Natural killer cell (primary cell): Measurements from ENCODE around the gene CD40. TPM values are rescaled to one million over a fixed set of nuclear protein-coding genes. Genes with fewer than 3 reads are reported as not detected.
"Not testable (repeated sequence)": the region's sequence is repeated elsewhere in the genome, so short reads cannot be mapped to it uniquely, and the experiment has no call there.

Experiments used
- ATAC-seq, 3 donors: fragments of 150-1000 bp in 2 of 3; fragments of 200-7000 bp in 1 of 3; cut with Tn5 transposase; 1 replicate in 1 of 3; 2 replicates in 2 of 3; pipeline ENCODE4 v1.10.0; 2021; ENCODE audit warnings: mild to moderate bottlenecking in 2 of 3, moderate library complexity in 2 of 3
- DNase-seq, 2 donors: peaks; one replicate each; pipeline versions ENCODE4 v3.0.0 to v3.0.0-alpha.2; 2013 to 2021; ENCODE audit warnings: mixed read lengths in 1 of 2
- H3K27ac ChIP-seq: one replicate; pipeline ENCODE4 v1.5.1; 2013; ENCODE audit warnings: mild to moderate bottlenecking, low read length
- H3K27me3 ChIP-seq: one replicate; pipeline ENCODE4 v1.6.1; 2013; ENCODE audit warnings: low read length; ENCODE audit not compliant: control insufficient read depth, insufficient read depth
- H3K36me3 ChIP-seq: one replicate; pipeline ENCODE4 v1.6.1; 2013; ENCODE audit warnings: low read length; ENCODE audit not compliant: control insufficient read depth, insufficient read depth
- H3K4me1 ChIP-seq: one replicate; pipeline ENCODE4 v1.6.1; 2013; ENCODE audit warnings: low read length; ENCODE audit not compliant: control insufficient read depth, insufficient read depth
- H3K4me3 ChIP-seq: one replicate; pipeline ENCODE4 v1.5.1; 2013; ENCODE audit warnings: low read length
- H3K9me3 ChIP-seq: one replicate; pipeline ENCODE4 v1.6.1; 2013; ENCODE audit warnings: low read length; ENCODE audit not compliant: control insufficient read depth, insufficient read depth
- H3K27ac Mint-ChIP-seq, 2 donors: one replicate each; pipeline ENCODE4 v1.8.0; 2022; ENCODE audit warnings: mild to moderate bottlenecking in 2 of 2, mixed read lengths in 2 of 2, moderate library complexity in 1 of 2
- H3K27me3 Mint-ChIP-seq, 2 donors: one replicate each; pipeline ENCODE4 v1.8.0; 2022; ENCODE audit warnings: low read depth in 2 of 2, mixed read lengths in 2 of 2
- H3K36me3 Mint-ChIP-seq: one replicate; pipeline ENCODE4 v1.8.0; 2022; ENCODE audit warnings: mixed read lengths
- H3K4me1 Mint-ChIP-seq, 2 donors: one replicate each; pipeline ENCODE4 v1.8.0; 2022; ENCODE audit warnings: mixed read lengths in 2 of 2
- H3K4me3 Mint-ChIP-seq: one replicate; pipeline ENCODE4 v1.8.0; 2022; ENCODE audit warnings: mild to moderate bottlenecking, moderate library complexity, mixed read lengths
- H3K9me3 Mint-ChIP-seq, 2 donors: one replicate each; pipeline ENCODE4 v1.8.0; 2022; ENCODE audit warnings: mixed read lengths in 2 of 2
- CTCF ChIP-seq: fragments of 200-600 bp; IDR thresholded peaks from one replicate; pipeline ENCODE4 v1.8.0; 2022; ENCODE audit warnings: antibody characterized with exemption
- WGBS: methylation state at CpG from one replicate; pipeline ENCODE4 v1.1.7; 2013; ENCODE audit warnings: missing lambda C conversion rate; ENCODE audit not compliant: insufficient coverage; 5-methylcytosine and 5-hydroxymethylcytosine counted together
- intact Hi-C: fragments of 100-400 bp; cut with micrococcal nuclease; formaldehyde crosslinking; loops from one replicate; pipeline ENCODE4 v1.14.2; 2022
- total RNA-seq, 4 donors: library from RNA; stranded (reverse); fragments of 120-200 nt in 1 of 4; gene quantifications; one replicate each; pipeline versions ENCODE4 v1.2.3 to v1.2.4, GENCODE V29; 2013 to 2022

CD40 gene
- total RNA-seq, 3 donors from 2014 or later (not counting 1 experiment from before 2014, with no cell fraction given), result 7.1 to 9.1 (median 7.2) TPM

DNA sequence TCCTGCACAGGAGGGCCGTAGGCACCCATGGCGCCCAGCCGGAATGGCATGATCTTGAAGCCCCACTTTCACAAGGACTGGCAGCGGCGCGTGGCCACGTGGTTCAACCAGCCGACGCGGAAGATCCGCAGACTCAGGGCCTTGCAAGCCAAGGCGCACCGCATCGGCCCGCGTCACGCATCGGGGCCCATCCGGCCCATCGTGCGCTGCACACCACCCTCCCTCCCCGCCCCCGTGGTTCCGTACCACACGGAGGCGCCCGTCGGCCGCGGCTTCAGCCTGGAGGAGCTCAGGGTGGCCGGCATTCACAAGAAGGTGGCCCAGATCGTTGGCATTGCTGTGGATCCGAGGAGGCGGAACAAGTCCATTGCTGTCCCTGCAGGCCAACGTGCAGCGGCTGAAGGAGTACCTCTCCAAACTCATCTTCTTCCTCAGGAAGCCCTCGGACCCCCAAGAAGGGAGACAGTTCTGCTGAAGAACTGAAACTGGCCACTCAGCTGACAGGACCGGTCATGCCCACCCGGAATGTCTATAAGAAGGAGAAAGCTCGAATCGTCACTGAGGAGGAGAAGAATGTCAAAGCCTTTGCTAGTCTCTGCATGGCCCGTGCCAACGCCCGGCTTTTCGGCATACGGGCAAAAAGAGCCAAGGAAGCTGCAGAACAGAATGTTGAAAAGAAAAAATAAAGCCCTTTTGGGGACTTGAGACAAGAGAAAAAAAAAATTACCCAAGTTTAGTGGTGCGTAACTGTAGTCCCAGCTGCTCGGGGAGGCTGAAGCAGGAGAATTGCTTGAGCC, 18.4 kb upstream of the CD40 start:
- peaks cover 11% of the 10 kb centered on the region for H3K27me3 ChIP-seq
- 31% methylated on average over 48 of the region's 48 CpGs for WGBS
- H3K9me3 ChIP-seq, result no peaks in the 10 kb centered on the region
- H3K4me3 ChIP-seq, result no peak overlapping the region
- Mint-ChIP-seq H3K4me3 (no peak overlapping the region), H3K36me3 (no peaks in the 10 kb centered on the region), H3K27me3 (peaks cover 38% of the 10 kb centered on the region in 2 donors), H3K27ac (no peak overlapping the region), H3K9me3 (no peaks in the 10 kb centered on the region), H3K4me1 (no peaks in the 10 kb centered on the region)
- no peak for DNase-seq
- no peaks in the 10 kb centered on the region for H3K36me3 ChIP-seq
- H3K27ac ChIP-seq, result no peak overlapping the region
- peak in 1 of 3 donors; percentile 52 for ATAC-seq
- no peaks in the 10 kb centered on the region for H3K4me1 ChIP-seq
- TF ChIP-seq CTCF, result no peak
- intact Hi-C loops, result no loop called here

DNA sequence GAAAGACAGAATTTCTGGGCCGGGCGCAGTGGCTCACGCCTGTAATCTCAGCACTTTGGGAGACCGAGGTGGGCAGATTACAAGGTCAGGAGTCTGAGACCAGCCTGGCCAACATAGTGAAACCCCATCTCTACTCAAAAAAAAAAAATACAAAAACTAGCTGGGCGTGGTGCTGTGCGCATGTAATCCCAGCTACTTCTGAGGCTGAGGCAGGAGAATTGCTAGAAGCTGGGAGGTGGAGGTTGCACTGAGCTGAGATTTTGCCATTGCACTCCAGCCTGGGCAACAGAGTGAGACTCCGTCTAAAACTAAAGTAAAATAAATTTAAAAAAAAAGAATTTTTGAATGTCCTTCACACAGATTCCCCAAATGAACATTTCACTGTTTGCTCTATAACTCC, 17.7 kb upstream of the CD40 start:
- H3K27ac ChIP-seq, H3K4me1 Mint-ChIP-seq, H3K36me3 Mint-ChIP-seq, H3K4me3 Mint-ChIP-seq, H3K36me3 ChIP-seq, intact Hi-C loops, DNase-seq, H3K4me3 ChIP-seq, H3K9me3 ChIP-seq, H3K27ac Mint-ChIP-seq, H3K9me3 Mint-ChIP-seq, ATAC-seq, H3K4me1 ChIP-seq: not testable (repeated sequence)
- 94% methylated on average over 6 of the region's 7 CpGs for WGBS
- H3K27me3 Mint-ChIP-seq, result peaks cover 43 to 45% of the 10 kb centered on the region in 2 donors
- H3K27me3 ChIP-seq, result peaks cover 11% of the 10 kb centered on the region

GRCh38 chr20:46100988-46101387, 17.1 kb upstream of the CD40 start:
- WGBS, result 92% methylated on average over 5 of the region's 5 CpGs

GRCh38 chr20:46101957-46102356, 16.2 kb upstream of the CD40 start:
- no peaks in the 10 kb centered on the region for H3K36me3 ChIP-seq
- Mint-ChIP-seq H3K4me3 (no peak overlapping the region), H3K27ac (no peak overlapping the region), H3K36me3 (no peaks in the 10 kb centered on the region), H3K9me3 (no peaks in the 10 kb centered on the region), H3K27me3 (peaks cover 47 to 58% of the 10 kb centered on the region in 2 donors), H3K4me1 (no peaks in the 10 kb centered on the region)
- H3K4me1 ChIP-seq, result no peaks in the 10 kb centered on the region
- TF ChIP-seq CTCF, result no peak
- ATAC-seq (no peak), DNase-seq (no peak)
- no peak overlapping the region for H3K4me3 ChIP-seq
- intact Hi-C loops, result no loop called here
- H3K9me3 ChIP-seq, result no peaks in the 10 kb centered on the region
- WGBS, result 83% methylated on average over 3 of the region's 3 CpGs
- H3K27ac ChIP-seq, result no peak overlapping the region
- H3K27me3 ChIP-seq, result peaks cover 15% of the 10 kb centered on the region

More at GRCh38 chr20:46100988-46101387, 17.1 kb upstream of the CD40 start:
- peaks cover 11% of the 10 kb centered on the region for H3K27me3 ChIP-seq
- Mint-ChIP-seq H3K27ac (no peak overlapping the region), H3K4me3 (no peak overlapping the region), H3K9me3 (no peaks in the 10 kb centered on the region), H3K4me1 (no peaks in the 10 kb centered on the region), H3K36me3 (no peaks in the 10 kb centered on the region), H3K27me3 (peaks cover 46 to 51% of the 10 kb centered on the region in 2 donors)
- H3K36me3 ChIP-seq, result no peaks in the 10 kb centered on the region
- ATAC-seq, result no peak
- TF ChIP-seq CTCF, result no peak
- intact Hi-C loops, result no loop called here
- DNase-seq, result no peak
- no peak overlapping the region for H3K27ac ChIP-seq
- no peaks in the 10 kb centered on the region for H3K9me3 ChIP-seq
- no peak overlapping the region for H3K4me3 ChIP-seq
- no peaks in the 10 kb centered on the region for H3K4me1 ChIP-seq
